ENCODE data around the gene EHD3.

The EHD3 gene

GRCh38 chr2:31237348-31238017 lies 3.5 kb downstream of the EHD3 start:
- no peak for DNase-seq

- DNase-seq = no peak
These were observed 4.4 kb downstream of the EHD3 start for GRCh38 chr2:31238126-31238905.

- no peak for DNase-seq
These were observed 5.1 kb downstream of the EHD3 start for GRCh38 chr2:31238906-31239592.

- DNase-seq = no peak
These were observed 5.7 kb downstream of the EHD3 start for GRCh38 chr2:31239593-31240177.

- DNase-seq = no peak
These were observed 6.7 kb downstream of the EHD3 start for GRCh38 chr2:31240381-31241365.

- no peak for DNase-seq
These were observed 7.8 kb downstream of the EHD3 start for GRCh38 chr2:31241625-31242270.

GRCh38 chr2:31243053-31243452 lies 9.1 kb downstream of the EHD3 start:
- DNase-seq = no peak

GRCh38 chr2:31244101-31244500 lies 10.1 kb downstream of the EHD3 start:
- no peak for DNase-seq

- no peak for DNase-seq
These were observed 12.4 kb downstream of the EHD3 start for GRCh38 chr2:31246184-31246852.

GRCh38 chr2:31247711-31248110 lies 13.8 kb downstream of the EHD3 start:
- no peak for DNase-seq

GRCh38 chr2:31248139-31248538 lies 14.2 kb downstream of the EHD3 start:
- DNase-seq = no peak

- no peak for DNase-seq
These were observed 15.2 kb downstream of the EHD3 start for GRCh38 chr2:31249009-31249690.

GRCh38 chr2:31251018-31251417 lies 17.1 kb downstream of the EHD3 start:
- DNase-seq = no peak

GRCh38 chr2:31251851-31252250 lies 17.9 kb downstream of the EHD3 start:
- DNase-seq = no peak

GRCh38 chr2:31253356-31254131 lies 19.6 kb downstream of the EHD3 start:
- DNase-seq = no peak

GRCh38 chr2:31254237-31255203 lies 20.6 kb downstream of the EHD3 start:
- no peak for DNase-seq

GRCh38 chr2:31255911-31256571 lies 22.1 kb downstream of the EHD3 start:
- no peak for DNase-seq

Measured in SW 1271 (cell line).